Ecto neural progenitor cell (in vitro differentiated cells): ENCODE results near the gene HUS1.
A peak's percentile ranks its signal among the peaks of the same experiment; 100 is the strongest.
"Not testable (repeated sequence)": the region's sequence is repeated elsewhere in the genome, so short reads cannot be mapped to it uniquely, and the experiment has no call there.

ENCODE experiments used
- DNase-seq: peaks from one replicate; pipeline ENCODE4 v3.0.0-alpha.2; 2018; ENCODE audit warnings: low spot score

Gene HUS1

DNA sequence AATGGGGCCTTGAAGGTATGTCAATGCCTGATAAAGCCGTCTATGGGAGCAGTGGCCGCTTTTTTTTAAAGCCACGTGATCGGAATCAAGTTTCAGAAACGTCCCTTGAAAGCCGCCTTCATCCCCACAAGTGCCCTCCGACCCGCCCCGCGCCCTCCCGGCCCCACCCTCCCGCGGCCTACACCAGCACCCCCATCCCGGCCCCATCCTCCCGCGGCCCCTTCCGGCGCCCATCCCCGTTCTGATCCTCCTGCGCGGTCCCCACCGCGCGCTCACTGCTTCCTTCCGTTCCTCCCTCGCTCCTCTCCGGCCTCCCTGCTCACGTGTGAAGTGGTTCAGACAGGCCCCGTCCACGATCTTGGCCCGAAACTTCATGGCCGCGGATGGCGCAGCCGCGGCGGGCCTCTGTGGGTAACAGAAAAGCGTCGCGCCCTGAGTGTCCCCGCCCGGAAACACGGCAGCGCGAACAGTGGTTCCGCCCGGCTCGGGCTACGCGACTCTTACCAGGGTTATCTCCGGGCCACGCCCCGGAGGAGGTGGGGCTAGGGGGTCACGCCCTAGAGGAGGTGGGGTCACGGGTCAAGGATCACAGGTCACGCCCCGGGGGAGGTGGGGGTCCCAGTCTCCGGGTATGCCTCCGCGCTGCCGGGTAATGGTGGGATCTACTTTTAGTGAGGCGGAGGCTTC, at the start of gene HUS1:
Gene HUS1, minus strand, starts transcription at position 471 of the 687 bp plus-strand sequence. Its CDS starts 96 bp downstream, at position 375.
- peak; percentile 94 for DNase-seq

DNA sequence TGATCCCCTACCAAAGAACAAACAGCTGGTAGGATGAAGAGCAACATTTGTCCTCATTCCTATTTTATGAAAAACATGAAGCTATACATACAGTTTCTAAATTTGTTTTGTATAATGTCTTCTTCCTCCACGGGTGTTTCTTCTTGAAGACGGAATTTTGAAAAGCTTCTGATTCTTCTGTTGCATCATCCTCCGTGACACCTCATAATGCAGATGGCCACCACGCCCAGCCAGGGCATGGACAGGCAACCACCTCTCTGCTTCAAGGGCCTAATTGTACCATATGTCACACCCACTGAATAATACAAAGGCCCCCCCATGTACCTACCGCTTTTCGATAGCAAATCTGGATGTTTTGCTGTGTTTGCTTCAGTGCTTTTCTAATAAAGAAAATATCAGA, 49.5 kb upstream of the HUS1 start, which contains the start of gene SUN3:
Gene SUN3, minus strand, starts transcription at position 170 of the 400 bp plus-strand sequence. Its CDS starts 169 bp downstream, at position 1.
- DNase-seq = no peak

DNA sequence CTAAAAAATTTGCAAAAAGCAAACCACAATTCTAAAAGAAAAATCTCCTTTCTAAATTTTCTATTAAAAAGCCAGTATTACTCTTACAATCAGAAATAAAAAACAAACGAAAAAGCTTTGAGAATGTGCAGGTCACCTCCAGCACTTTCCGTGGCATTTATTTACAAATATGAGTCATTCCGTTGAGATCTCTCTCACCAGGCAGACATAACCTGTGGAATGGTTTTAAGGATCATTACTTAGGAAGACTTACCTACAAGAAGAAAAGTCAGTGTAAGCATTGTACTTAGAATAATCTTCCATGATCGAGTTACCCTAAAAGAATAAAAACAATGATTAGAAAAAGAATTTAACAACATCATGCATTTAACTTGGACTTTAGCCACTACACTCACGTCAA, 46.2 kb upstream of the HUS1 start:
- DNase-seq = no peak

DNA sequence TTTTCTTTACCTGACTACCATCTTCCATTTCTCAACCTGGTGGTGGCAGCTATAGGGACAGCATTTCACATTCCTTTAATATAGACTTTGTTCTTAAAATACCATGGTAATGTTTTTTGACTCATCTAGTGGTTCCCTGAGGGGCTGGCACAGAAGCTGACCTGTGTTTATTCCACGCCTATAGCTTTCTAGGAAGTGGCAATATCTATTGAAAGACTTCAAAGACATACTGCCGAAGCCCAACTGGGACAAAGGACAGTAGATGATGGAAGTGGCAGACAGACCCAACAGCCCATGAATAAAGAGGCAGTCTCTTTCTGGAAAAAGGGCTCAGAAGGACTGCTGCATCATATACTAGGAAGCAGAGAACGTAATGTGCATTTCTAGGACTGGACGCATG, 38.3 kb upstream of the HUS1 start:
- DNase-seq = no peak

DNA sequence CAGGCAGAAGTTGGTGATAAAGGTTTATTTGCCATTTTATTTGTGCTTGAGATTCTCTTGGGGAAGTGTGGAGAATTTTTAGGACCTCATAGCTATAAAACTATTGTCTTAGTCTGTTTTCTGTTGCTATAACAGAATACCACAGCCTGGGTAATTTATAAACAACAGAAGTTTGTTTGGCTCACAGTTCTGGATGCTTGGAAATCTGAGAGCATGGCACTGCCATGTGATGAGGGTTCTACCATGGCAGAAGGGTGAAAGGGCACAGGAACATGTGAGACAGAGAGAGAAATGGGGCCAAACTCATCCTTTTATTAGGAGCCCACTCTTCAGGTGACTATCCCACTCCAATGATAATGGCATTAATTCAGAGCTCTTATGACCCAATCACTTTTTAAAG, 37.2 kb upstream of the HUS1 start:
- DNase-seq = no peak

DNA sequence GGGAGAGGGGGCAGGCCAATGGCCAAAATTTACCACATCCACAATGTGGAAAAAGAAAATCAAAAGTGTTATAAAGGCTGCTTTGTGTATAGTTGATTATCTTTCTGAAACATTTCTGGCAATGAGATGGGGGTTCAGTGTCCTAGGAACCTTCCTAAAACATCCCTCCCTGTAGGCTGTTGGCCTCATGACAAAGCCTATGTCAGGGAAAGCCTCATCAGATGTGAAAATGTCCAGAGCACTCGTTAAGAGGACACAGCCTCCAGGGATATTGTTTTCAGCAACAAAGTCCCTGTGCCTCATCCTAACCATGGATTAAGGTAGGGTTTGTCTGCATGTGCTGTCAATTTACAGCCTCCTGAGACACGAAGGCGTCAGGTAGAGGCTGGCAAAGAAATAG, 32.5 kb upstream of the HUS1 start:
- DNase-seq = no peak

DNA sequence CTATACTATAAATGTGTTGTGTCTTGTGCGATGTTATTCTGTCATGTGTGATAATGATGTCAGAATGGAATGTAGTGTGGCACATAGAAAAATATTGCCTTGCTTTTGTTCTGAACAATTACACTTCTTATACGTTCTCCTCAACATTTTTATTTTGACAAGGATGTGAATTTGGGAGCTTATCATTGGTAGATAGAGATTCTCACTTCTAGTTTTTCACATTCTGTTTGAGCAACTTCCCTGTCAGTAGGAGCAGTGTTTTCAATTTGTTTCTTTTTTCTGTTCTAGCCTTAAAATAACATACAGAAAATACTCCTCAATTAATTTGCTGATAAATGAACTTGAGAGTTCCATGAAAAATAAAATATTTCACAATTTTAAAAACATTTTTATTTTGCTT, 31.9 kb upstream of the HUS1 start:
- DNase-seq = no peak

DNA sequence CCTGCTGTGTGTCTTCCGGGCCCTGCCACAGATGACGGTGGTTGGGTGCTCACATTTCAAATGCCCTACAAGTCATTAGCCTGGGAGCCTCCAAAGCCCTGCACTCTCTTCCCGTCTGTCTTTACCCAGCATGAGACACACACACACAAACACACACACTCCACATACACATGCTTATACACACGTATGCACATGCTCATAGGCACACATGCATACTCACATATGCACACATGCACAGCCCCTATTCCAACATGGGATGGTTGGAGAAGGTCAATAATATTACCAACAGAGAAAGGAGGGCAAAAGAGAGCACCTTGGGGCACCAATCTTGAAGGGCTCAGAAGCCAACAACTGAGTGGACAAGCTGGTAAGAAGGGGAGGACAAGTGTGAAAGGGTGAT, 30.5 kb upstream of the HUS1 start:
- DNase-seq = no peak

DNA sequence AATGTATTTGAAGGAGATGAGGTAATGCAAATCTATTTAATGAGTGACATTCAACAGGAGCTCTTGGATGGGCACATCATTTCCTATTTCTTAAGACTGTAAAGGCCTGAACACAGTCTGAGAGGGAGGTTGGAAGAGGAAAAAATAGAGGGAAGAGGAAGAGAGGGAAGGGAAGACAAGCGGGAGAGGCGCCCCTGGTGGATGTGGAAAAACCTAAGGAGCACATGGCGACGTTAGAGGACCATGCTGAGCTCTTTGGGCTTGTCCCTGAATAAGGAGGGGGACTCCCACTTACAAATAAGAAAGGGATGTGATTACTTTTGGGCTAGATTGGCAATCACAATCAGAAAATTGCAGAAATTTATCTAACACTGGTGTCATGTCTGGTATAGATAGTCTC, 29.8 kb upstream of the HUS1 start:
- DNase-seq = no peak

DNA sequence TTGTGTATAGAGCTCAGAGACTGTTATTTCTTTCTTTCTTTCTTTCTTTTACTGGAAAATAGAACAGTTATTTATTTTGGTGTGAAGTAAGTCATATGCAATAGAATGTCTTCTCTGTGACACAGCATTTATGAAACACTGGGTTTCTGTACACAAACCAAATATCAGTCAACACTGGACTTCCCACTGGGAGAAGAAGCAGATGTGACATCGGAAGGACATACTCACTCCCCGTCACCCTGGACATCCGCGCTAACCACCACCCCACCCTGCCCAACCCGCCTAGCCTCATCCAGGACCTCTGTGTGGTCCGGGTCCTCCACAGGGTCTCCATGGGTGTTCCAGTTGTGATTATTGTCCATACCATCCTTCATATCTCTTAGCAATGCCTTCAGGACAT, 27.5 kb upstream of the HUS1 start:
- no peak for DNase-seq

DNA sequence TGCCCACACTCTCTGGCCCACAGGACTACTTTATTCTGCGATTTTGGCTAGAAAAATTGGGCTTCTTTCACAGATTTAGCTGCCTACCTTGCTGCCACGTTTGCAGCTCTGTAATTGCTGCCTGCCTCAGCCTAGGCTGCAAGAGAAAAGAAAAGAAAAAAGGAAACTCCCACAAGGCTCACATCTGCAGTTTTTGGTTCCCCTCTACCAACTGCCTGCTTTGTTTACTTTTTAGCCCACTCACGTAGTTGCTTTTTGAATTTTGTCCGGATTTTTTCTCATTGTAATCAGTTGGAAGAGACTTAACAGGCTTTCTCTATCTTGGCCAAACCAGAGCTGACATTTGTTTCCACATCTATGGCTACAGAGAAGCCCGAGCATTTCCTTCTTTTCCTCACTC, 25.2 kb upstream of the HUS1 start:
- no peak for DNase-seq

DNA sequence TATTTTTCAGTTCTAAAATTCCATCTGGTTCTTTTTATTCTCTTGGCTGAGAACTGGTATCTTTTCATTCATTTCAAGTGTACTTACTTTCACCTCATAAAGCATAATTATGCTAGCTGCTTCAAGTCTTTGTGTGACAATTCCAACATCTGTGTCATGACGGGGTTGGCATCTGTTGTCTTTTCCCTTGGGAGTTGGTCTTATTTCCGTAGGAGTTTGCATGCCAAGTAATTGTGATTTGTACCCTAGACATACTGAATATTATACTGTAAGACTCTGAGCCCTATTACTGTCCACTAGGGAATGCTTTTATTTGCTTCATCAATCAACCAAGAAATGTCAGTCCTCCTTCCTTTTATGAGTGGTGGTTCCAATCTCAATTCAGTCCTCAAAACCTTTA, 24.6 kb upstream of the HUS1 start:
- no peak for DNase-seq

DNA sequence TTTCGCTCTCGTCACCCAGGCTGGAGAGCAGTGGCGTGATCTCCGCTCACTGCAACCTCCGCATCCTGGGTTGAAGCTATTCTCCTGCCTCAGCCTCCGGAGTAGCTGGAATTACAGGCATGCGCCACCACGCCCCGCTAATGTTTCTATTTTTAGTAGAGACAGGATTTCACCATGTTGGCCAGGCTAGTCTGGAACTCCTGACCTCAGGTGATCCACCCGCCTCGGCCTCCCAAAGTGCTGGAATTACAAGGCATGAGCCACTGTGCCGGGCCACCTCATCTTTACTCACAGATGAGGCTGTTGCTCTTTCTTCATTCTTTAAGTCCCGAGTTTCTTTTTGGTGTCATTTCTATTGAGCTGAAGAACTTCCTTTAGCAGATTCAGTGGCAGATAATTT, 20.7 kb upstream of the HUS1 start:
- DNase-seq = not testable (repeated sequence)

DNA sequence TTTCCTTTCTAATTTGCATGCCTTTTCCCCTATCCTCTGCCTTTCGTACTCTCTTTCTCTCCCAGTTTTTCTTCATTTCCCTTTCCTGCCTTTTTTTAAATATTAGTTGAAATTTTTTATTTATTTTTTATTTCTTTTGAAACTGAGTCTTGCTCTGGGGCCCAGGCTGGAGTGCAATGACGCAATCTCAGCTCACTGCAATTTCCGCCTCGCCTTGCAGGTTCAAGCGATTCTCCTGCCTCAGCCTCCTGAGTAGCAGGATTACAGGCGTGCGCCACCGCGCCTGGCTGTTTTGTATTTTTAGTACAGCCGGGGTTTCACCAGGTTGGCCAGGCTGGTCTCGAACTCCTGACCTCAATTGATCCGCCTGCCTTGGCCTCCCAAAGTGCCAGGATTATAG, 20.0 kb upstream of the HUS1 start:
- no peak for DNase-seq

DNA sequence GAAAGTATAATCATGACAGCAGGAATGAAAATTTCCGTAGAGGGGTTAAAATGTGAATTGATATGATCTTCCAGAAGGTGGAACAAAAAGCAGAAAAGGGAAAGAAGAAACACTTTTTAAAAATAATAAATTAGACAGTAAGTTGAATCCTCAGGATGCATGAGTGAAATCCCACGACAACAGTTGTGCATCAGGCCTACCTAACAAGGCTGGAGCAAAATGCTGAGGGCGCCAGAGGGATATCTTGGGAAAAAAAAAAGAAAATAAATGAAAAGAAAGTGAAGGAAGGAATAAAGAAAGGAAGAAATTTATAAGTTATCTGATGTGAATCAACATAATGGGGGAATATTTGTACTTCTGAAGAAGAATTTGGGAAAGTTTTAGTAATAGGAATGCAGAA, 13.0 kb upstream of the HUS1 start:
- no peak for DNase-seq

DNA sequence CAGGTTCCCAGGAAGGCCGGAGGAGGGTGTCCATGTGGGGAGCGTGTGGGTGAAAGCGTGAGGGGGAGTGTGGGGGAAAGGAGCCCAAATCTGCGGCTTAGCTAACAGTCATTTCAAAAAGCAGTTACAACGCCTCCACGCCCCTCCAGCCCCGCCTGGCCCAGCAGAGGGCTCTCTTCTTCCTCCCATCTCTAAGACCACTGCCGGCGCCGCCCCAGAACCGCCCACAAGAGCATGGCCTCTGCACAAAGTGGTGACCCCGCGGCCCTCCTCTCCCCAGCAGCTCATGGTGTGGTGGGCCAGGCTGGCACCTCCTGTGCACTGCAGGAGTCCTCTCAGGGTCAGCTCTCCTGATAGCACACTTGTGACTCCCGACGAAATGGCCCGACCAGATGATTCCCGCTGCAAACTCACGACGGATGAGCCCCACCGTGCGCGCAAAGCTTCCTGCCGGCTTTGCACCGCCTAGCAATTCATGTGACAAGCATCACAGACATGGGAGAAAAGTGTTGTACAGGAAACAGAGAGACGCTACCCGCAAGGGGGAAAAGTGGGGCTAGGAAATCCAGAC, 12.4 kb upstream of the HUS1 start:
- peak; percentile 90 for DNase-seq

DNA sequence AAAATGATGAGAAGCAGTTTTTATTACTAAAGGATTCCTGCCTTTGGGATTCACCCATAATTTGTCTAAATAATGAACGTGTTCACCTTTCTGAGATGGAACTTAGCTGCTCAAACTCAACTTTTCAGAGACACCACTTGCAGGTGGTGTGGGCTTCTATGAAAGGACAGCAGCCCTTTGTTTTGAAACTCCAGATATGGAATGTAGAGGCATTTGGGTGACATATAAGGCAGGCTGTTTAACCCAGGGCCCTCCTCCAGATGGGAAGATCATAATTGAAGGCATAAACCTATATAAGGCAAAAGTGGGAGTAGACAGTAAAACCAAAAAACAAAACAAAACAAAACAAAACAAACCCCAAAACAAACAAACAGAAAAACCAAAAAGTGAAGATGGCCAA, 11.9 kb upstream of the HUS1 start:
- DNase-seq = no peak

DNA sequence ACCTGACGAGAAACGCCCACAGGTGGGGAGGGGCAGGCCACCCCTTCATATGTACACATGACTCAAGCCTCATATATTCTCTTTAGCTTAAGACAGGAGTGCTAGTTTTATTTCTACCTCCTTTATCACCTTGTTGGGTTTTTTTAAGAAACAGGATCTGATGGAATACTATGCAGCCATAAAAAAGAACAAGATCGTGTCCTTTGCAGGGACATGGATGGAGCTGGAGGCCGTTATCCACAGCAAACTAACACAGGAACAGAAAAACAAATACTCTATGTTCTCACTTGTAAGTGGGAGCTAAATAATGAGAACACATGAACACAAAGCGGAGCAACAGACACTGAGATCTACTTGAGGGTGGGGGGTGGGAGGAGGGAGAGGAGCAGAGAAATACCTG, 11.2 kb upstream of the HUS1 start:
- DNase-seq = no peak

DNA sequence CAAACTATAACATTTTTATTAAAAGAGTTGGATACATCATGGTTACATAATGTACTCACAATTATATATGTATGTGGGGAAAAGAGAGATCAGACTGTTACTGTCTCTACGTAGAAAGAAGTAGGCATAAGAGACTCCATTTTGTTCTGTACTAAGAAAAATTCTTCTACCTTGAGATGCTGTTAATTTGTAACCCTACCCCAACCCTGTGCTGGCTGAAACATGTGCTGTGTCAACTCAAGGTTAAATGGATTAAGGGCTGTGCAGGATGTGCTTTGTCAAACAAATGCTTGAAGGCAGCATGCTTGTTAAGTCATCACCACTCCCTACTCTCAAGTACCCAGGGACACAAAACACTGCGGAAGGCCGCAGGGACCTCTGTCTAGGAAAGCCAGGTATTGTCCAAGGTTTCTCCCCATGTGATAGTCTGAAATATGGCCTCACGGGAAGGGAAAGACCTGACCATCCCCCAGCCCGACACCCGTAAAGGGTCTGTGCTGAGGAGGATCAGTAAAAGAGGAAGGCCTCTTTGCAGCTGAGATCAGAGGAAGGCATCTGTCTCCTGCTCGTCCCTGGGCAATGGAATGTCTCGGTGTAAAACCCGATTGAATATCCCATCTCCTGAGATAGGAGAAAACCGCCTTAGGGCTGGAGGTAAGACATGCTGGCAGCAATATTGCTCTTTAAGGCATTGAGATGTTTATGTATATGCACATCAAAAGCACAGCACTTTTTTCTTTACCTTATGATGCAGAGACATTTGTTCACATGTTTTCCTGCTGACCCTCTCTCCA, 10.4 kb upstream of the HUS1 start:
- DNase-seq = not testable (repeated sequence)

DNA sequence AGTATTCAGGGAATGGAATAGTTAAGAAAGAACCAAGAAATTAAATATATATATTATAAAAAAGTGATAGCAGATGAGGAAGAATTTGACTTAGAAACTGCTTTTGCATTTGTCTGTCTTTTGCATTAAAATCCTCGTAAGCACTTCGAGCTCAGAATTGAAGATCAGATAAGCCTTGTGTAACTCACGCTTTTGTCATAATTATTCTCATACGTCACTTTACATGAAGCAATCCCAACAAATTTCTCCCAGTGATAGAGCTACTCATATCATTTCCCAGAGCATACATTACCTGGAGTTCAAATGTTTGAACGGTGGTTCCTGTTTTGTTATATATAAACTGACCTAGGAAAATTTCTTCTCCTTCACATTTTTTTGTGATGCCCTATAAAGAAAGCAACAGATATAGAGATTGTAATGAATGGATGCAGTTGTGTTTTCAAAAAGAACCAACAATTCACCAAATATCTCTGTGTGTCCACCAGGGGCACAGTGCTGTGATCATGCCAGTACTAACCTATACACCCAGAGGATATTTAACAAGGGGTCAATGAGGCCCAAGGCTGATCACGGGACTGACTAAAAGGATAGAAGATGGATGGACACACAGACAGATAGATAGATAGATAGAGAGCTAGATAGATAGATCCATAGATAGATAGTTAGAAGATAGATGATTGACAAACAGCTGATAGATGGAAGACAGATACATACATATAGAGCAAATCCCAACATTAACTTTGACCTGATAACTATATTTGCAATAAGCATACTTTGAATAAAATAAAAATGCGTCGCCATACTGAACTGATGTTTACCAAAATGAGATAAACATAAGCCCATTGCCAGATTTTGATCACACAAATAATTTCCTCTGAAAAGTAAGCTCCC, 9.3 kb upstream of the HUS1 start:
- DNase-seq = no peak

DNA sequence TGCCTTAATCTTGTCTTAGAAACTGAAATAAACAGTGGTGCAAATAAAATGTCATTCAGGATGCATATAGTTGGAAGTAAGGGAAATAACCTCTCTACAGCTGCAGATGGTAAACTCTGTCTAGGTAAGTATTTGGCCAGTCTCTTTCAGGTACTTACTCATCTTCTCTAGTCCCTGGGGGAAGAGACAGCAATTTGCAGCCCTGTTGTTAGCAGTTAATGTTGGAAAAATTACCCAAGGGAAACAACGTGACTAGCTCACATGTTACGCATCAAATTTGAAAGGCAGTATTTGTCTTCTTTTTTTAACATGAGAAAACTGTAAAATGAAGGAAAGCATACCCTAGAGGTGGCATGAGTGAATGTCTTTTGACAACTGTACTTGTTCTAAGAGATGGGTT, 3.2 kb upstream of the HUS1 start:
- no peak for DNase-seq

DNA sequence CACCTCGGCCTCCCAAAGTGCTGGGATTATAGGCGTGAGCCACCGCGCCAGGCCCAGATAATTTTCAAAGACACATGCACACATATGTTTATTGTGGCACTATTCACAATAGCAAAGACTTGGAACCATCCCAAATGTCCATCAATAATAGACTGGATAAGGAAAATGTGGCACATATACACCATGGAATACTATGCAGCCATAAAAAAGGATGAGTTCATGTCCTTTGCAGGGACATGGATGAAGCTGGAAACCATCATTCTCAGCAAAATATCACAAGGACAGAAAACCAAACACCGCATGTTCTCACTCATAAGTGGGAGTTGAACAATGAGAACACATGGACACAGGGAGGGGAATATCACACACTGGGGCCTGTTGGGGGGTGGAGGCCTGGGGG, 1.2 kb upstream of the HUS1 start:
- DNase-seq = not testable (repeated sequence)
